Activated CD8-positive, alpha-beta T cell treated with anti-CD3 and anti-CD28 coated beads for 36 hours (primary cell): ENCODE results near the gene OMA1. TPM values are rescaled to one million over a fixed set of nuclear protein-coding genes. Genes with fewer than 3 reads are reported as not detected.

Experiments used
- ATAC-seq: fragments of 200-7000 bp; cut with Tn5 transposase; one replicate; pipeline ENCODE4 v1.10.0; 2021; ENCODE audit warnings: mild to moderate bottlenecking, moderate library complexity
- CTCF ChIA-PET: fragments of 350-600 bp; sonication (Branson Sonifier 250); formaldehyde crosslinking; loops from one replicate; lab custom pipeline; 2021; ENCODE audit warnings: antibody characterized with exemption; lab: Charles Lee
- POLR2A ChIA-PET: fragments of 350-600 bp; sonication (Branson Sonifier 250); formaldehyde crosslinking; loops from one replicate; lab custom pipeline; 2021; ENCODE audit warnings: antibody characterized with exemption; lab: Charles Lee
- DNase-seq: peaks from one replicate; pipeline ENCODE4 v3.0.0-alpha.2; 2020
- H3K27ac Mint-ChIP-seq: one replicate; pipeline ENCODE4 v1.8.0; 2021; ENCODE audit warnings: mild to moderate bottlenecking, mixed read lengths
- H3K27me3 Mint-ChIP-seq: one replicate; pipeline ENCODE4 v1.8.0; 2021; ENCODE audit warnings: mixed read lengths
- H3K36me3 Mint-ChIP-seq: one replicate; pipeline ENCODE4 v1.8.0; 2021; ENCODE audit warnings: low read depth, mixed read lengths
- H3K4me1 Mint-ChIP-seq: one replicate; pipeline ENCODE4 v1.8.0; 2021; ENCODE audit warnings: low read depth, mixed read lengths
- H3K4me3 Mint-ChIP-seq: one replicate; pipeline ENCODE4 v1.8.0; 2021; ENCODE audit warnings: mild to moderate bottlenecking, moderate library complexity, mixed read lengths
- H3K9me3 Mint-ChIP-seq: one replicate; pipeline ENCODE4 v1.8.0; 2021; ENCODE audit warnings: mixed read lengths
- intact Hi-C: fragments of 100-400 bp; cut with micrococcal nuclease; formaldehyde crosslinking; loops from one replicate; pipeline ENCODE4 v1.10.0; 2022
- total RNA-seq, 2 experiments: library from RNA; stranded (reverse); gene quantifications; one replicate each; pipeline ENCODE4 v1.2.3, GENCODE V29; 2021
- TF ChIP-seq, protein P1 (sequence below): fragments of 200-600 bp; IDR thresholded peaks from one replicate; pipeline ENCODE4 v1.8.0; 2022; ENCODE audit warnings: antibody characterized with exemption, mild to moderate bottlenecking

Gene OMA1
- total RNA-seq, 2 experiments from 2014 or later: 14.7 to 14.9 TPM

DNA sequence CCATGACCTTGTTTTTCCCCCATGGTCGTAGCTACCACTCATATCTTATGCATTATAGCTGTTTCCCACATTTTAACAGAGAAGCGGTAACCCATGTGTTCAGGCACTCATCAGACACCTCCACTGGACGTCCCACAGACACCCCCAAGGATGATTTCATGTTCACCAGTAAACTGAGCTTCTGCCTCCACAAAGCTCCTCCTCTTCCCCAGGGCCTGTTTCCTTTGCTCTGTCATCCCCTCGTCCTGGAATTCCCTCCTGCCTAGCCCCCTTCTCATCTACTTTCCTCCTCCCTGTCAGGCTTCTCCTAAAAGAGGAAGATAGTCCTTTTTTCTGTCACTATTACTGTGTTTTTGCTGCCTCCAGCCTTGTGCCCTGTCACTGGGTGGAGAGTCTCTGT, 111.2 kb downstream of the OMA1 start:
- intact Hi-C loops: no loop called here
- Mint-ChIP-seq H3K4me1 (no peaks in the 10 kb centered on the region), H3K36me3 (no peaks in the 10 kb centered on the region), H3K27me3 (no peaks in the 10 kb centered on the region), H3K9me3 (no peaks in the 10 kb centered on the region), H3K4me3 (no peak overlapping the region), H3K27ac (no peak overlapping the region)
- TF ChIP-seq, protein P1, sequence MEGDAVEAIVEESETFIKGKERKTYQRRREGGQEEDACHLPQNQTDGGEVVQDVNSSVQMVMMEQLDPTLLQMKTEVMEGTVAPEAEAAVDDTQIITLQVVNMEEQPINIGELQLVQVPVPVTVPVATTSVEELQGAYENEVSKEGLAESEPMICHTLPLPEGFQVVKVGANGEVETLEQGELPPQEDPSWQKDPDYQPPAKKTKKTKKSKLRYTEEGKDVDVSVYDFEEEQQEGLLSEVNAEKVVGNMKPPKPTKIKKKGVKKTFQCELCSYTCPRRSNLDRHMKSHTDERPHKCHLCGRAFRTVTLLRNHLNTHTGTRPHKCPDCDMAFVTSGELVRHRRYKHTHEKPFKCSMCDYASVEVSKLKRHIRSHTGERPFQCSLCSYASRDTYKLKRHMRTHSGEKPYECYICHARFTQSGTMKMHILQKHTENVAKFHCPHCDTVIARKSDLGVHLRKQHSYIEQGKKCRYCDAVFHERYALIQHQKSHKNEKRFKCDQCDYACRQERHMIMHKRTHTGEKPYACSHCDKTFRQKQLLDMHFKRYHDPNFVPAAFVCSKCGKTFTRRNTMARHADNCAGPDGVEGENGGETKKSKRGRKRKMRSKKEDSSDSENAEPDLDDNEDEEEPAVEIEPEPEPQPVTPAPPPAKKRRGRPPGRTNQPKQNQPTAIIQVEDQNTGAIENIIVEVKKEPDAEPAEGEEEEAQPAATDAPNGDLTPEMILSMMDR: no peak
- no peak for DNase-seq
- CTCF ChIA-PET: interaction anchor here (0.9 kb wide), 1 partner anchor 12 kb away, joined by 3 read pairs; no protein-coding TSS in a partner anchor
- POLR2A ChIA-PET: no interaction called here
- no peak for ATAC-seq

DNA sequence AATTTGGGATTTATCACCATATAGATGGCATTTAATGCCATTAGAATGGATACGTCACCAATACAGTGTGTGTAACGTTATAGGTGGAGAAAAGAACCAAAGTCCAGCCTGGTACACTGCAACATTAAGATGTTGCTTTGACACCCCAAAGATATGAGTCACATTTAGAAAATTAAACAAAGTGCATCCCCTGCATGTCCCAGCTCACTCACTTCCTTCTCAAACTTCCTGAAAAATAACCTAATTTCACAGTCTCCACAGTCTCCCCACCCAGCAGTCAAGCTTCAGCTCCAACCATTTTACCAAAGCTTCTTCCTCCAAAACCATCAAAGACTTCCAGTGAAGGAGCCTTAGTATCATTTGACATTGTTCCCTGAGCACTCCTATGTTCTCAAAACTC, 111.9 kb downstream of the OMA1 start:
- Mint-ChIP-seq H3K27ac (no peak overlapping the region), H3K27me3 (no peaks in the 10 kb centered on the region), H3K9me3 (no peaks in the 10 kb centered on the region), H3K4me3 (no peak overlapping the region), H3K36me3 (peaks cover 1% of the 10 kb centered on the region), H3K4me1 (no peaks in the 10 kb centered on the region)
- TF ChIP-seq, protein P1: no peak
- intact Hi-C loops: no loop called here
- CTCF ChIA-PET: interaction anchor here (0.9 kb wide), 1 partner anchor 11 kb away, joined by 3 read pairs; no protein-coding TSS in a partner anchor
- ATAC-seq: no peak
- POLR2A ChIA-PET: interaction anchor here (0.6 kb wide), 1 partner anchor 18 kb away, joined by 4 read pairs; no protein-coding TSS in a partner anchor
- no peak for DNase-seq

DNA sequence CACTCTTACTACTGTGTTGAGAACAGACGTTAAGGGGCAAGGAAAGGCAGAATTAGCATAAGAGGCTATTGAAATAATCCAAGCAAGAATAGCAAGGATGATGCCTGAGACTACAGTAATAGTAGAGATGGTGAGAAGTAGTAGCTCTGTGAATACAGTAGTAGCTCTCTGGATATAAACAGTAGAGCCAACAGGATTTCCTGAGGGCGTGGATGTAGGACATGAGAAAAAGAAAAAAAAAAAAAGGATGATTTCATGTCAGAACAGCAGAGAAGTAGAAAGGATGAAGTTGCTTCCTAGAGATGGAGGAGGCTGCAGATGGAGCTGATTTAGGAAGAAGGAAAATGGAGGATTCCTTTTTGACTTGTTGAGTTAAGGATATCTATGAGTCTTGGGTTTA, 112.3 kb downstream of the OMA1 start:
- intact Hi-C loops: no loop called here
- Mint-ChIP-seq H3K27me3 (no peaks in the 10 kb centered on the region), H3K9me3 (no peaks in the 10 kb centered on the region), H3K4me1 (no peaks in the 10 kb centered on the region), H3K27ac (no peak overlapping the region), H3K36me3 (peaks cover 1% of the 10 kb centered on the region), H3K4me3 (no peak overlapping the region)
- no peak for ATAC-seq
- ChIA-PET POLR2A (interaction anchor here (0.6 kb wide), 1 partner anchor 17 kb away, joined by 4 read pairs; no protein-coding TSS in a partner anchor), CTCF (no interaction called here)
- DNase-seq: no peak
- TF ChIP-seq, protein P1: no peak

DNA sequence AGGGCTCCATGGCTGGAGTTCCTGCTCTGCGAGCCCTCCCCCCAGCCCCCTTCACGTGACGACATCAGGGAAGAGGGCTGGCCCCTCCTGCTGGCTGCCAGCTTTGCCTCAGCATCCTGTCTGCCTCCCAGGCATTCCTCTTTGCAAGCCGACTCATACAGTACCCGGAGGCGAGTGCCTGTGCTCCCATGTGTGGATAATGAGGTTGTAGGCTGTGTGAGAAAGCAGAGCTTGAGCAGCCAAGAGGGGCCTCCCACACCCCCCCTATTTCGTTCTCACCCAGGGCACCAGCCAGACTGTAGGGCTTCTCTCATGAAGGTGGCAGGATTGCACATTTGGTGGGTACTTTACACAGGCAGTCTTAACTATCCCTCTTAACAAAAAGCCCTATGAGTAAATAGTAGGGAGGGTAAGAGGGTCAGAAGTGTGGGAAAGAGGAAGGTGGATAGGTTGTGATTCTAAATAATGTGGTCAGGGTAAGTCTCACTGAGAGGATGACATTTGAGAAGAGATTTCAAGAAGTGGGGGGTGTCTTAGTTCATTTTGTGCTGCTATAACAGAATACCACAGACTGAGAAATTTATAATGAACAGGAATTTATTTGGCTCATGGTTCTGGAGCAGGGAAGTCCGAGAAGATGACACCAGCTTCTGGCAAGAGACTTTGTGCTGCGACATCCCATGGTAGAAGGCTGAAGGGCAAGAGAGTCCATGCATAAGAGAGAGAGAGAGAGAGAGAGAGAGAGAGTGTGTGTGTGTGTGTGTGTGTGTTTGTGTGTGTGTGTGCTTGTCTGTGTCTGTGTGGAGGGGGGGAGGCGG, 113.5 kb downstream of the OMA1 start:
- POLR2A ChIA-PET: no interaction called here
- H3K9me3 Mint-ChIP-seq: no peaks in the 10 kb centered on the region
- intact Hi-C loops: no loop called here

More for the DNA sequence above, 113.5 kb downstream of the OMA1 start:
- ATAC-seq: no peak
- H3K4me3 Mint-ChIP-seq: no peak overlapping the region
- DNase-seq: no peak
- no peaks in the 10 kb centered on the region for H3K4me1 Mint-ChIP-seq
- TF ChIP-seq, protein P1: no peak
- H3K27me3 Mint-ChIP-seq: no peaks in the 10 kb centered on the region
- CTCF ChIA-PET: no interaction called here
- peaks cover 1% of the 10 kb centered on the region for H3K36me3 Mint-ChIP-seq
- H3K27ac Mint-ChIP-seq: no peak overlapping the region
